Measurements from ENCODE around the gene LPIN3. TPM values are rescaled to one million over a fixed set of nuclear protein-coding genes. Genes with fewer than 3 reads are reported as not detected.
A peak's percentile ranks its signal among the peaks of the same experiment; 100 is the strongest.

LPIN3 gene
- total RNA-seq, 1 experiment from 2014 or later: 4.5 TPM

DNA sequence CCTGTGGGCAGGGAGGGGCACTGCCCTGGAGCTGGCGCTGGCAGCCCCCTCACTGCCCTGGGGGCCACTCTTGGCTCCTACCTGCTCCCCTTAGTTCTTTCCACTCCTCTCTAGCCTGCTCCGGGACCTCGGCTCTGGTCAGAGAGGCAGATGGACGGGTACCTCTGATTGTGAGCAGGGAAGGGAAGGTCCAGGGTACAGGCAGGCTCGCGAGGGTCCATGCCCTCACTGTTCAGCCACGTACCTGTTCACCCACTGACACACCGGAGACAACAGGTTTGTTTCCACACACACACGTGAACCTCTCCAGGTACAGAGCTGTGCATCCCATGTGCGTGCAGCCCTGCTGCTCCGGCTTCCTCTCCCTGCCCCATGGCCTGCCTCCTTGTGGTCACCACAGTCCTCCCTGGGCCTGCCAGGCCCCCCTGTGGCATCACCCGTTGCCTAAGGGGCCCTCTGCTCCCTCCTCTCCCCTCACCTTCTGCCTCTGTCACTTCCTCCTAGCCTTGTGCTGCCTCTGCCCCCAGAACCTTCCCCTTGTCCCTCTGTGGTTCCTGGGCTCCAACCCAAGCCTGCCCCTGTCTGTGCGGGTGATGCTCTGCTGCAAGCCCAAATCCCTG lies 23.7 kb downstream of the LPIN3 start:
- Histone ChIP-seq H3K36me3 (replicated peaks; ENCODE audit: control insufficient read depth, insufficient read depth, low read length) (no peaks in the 10 kb centered on the region), H3K4me3 (ENCODE audit: insufficient read depth, low read depth, low read length) (no peak overlapping the region), H3K27me3 (ENCODE audit: control insufficient read depth, insufficient read depth, low read length) (peaks cover 34% of the 10 kb centered on the region)
- DNase-seq: peak; percentile 64

DNA sequence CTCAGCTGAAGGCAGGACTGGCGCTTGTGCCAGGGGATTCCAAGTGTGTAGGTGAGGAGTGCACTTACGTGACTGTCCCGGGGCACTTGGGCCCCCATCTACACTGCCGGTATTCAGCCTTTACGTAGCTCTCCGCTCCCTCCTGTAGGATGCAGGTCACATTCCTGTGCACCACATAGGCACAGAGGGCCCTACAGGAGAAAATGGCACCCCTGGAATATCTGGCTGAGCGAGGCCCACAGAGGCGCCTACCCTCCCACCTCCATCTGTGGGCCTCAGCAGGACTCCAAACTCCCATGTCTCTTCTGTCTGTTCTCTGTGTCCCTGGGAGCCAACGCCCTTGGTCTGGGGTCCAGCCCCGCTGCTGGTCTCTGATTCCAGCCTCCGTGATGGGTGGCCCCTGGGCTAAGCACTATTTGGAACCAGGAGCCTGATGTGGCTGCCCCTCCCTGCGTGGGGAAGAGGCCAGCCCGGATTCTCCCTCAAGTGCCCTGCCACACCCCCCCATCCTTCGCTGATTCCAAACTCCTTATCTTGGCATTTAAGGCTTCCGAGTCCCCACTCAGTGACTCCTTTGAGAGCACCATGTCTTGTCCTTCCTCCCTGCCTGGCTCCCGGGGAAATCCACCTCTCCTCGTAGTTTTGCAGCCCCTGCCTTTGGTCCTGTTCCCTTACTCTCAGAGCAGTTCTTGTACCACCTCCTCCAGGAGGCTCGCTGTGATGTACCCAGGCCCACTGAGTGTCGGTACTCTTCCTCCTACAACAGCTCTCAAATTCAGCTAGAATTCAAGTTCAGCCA lies 24.5 kb downstream of the LPIN3 start:
- Histone ChIP-seq H3K4me3 (ENCODE audit: insufficient read depth, low read depth, low read length) (no peak overlapping the region), H3K27me3 (ENCODE audit: control insufficient read depth, insufficient read depth, low read length) (peaks cover 36% of the 10 kb centered on the region), H3K36me3 (replicated peaks; ENCODE audit: control insufficient read depth, insufficient read depth, low read length) (no peaks in the 10 kb centered on the region)
- peak; percentile 61 for DNase-seq

DNA sequence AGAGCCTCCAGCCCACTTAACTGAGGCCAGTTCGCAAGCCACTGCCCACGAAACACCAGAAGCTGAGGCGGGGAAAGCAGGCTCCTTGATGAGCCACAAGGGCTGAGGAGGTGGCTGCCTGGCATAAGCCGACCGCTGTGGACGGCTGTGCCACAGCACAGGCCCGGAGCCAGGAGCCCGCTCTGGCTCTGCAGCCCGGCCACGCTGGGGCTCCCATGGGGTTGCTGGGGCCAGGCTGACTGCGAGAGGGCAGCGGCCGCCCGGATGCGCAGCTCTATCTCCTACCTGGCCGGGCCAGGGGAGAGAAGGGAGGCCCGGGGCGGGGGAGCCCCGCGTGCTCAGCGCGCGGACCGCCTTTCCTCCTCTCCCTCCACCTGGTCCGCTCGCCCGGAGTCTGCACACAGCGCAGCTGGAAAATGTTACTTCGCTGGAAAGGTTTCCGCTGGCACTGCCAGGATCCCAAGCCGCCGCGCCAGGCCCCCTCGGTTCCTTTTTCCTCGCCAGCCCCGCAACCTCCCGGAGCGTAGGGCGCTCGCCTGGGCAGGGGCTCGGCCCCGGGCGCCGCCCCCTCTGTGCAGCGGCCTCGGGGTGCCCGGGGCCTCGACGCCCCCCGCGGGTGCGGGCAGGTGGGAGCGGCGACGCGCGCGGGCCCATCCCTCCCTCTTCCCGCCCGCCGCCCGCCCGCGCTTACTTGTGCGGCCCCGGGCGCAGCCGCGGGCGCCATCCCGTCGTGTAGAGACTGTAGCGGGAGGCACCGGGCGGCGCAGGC lies 25.3 kb downstream of the LPIN3 start:
- H3K36me3 ChIP-seq (replicated peaks; ENCODE audit: control insufficient read depth, insufficient read depth, low read length): no peaks in the 10 kb centered on the region
- peak overlapping the region; percentile 50 for H3K4me3 ChIP-seq (ENCODE audit: insufficient read depth, low read depth, low read length)
- DNase-seq: peak; percentile 89
- peaks cover 36% of the 10 kb centered on the region for H3K27me3 ChIP-seq (ENCODE audit: control insufficient read depth, insufficient read depth, low read length)

DNA sequence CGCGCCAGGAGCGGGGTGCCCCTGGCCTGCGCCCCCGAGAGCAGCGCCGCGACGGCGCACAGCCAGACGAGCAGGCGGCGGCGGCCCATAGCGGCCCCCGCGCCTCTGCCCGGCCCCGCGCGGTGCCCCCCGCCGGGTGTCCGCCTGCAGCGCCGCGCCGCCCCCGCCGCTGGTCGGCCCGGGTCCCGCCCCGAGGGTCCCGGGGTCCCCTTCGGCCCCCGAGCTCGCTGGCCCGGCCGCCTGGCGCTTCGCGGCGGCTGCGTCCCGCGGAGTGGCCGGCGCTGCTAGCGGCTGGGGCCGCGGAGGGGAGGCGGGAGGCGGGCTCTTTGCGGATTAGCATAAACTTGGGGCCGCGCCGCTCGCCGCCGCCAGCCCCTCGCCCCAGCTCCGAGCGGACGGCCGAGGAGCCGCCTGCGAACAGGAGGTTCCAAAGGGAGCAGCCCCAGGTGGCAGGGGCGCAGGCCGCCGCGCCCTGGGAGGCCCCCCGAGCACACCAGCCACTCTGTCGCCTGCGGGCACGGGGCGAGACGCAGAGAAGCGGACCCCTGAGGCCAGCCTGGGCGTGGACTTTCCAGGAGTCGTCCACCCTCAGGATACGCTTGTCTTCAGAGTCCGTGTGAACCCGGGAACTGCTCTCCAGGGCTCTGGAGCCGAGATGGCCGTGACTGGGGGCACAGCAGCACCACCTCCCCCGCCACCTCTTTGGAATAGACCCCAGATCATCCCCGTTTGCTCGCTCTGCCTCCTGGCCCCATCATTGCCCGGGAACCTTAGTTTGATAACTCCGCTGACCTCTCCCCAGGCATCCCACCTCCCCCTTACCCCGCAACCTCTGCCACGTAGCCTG lies 26.1 kb downstream of the LPIN3 start, which contains the start of gene EMILIN3:
Gene EMILIN3 (minus strand): TSS at position 273 of the 847 bp plus-strand sequence. CDS start 184 bp downstream, at position 89.
- H3K36me3 ChIP-seq (replicated peaks; ENCODE audit: control insufficient read depth, insufficient read depth, low read length): no peaks in the 10 kb centered on the region
- peaks cover 36% of the 10 kb centered on the region for H3K27me3 ChIP-seq (ENCODE audit: control insufficient read depth, insufficient read depth, low read length)
- H3K4me3 ChIP-seq (ENCODE audit: insufficient read depth, low read depth, low read length): peak within 1 kb of the TSS; percentile 50
- peak; percentile 95 for DNase-seq

DNA sequence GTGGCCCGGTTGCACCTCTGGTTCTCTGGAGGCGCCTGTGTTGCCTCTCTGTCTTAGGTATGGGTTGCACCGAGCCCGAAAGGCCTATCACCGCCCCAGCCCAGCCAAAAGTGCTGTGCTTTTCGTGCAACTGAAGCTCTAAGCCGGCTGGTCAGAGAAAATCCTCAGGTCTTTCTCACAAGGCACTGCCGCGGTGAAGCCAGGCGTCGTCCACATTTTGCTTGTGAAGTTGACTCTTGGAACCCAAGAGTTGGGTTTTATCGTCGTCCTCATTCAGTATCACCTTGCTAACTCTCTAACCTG lies 26.7 kb downstream of the LPIN3 start:
- peaks cover 36% of the 10 kb centered on the region for H3K27me3 ChIP-seq (ENCODE audit: control insufficient read depth, insufficient read depth, low read length)
- peak; percentile 75 for DNase-seq
- no peaks in the 10 kb centered on the region for H3K36me3 ChIP-seq (replicated peaks; ENCODE audit: control insufficient read depth, insufficient read depth, low read length)
- H3K4me3 ChIP-seq (ENCODE audit: insufficient read depth, low read depth, low read length): peak overlapping the region; percentile 50; the same call in 1 of the 2 replicates

DNA sequence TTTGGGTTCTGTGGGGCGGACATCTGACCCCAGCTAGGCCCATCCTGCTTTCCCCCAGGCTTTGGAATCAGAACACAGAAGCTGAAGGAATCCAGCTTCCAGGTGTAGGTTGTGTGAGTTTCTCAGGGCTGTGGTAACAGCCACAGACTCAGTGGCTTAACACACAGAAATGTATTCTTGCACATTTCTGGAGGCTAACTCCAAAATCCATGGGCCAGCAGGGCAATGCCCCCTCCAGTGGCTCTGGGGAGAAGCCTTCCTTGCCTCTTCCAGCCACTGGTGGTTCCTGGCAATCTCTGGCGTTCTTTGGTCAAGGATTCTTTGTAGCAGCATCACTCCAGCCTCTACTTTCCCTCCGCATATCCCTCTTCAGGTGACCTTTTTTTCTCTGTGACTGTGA lies 27.3 kb downstream of the LPIN3 start:
- Histone ChIP-seq H3K4me3 (ENCODE audit: insufficient read depth, low read depth, low read length) (no peak overlapping the region), H3K27me3 (ENCODE audit: control insufficient read depth, insufficient read depth, low read length) (peaks cover 36% of the 10 kb centered on the region), H3K36me3 (replicated peaks; ENCODE audit: control insufficient read depth, insufficient read depth, low read length) (no peaks in the 10 kb centered on the region)
- DNase-seq: peak; percentile 53

DNA sequence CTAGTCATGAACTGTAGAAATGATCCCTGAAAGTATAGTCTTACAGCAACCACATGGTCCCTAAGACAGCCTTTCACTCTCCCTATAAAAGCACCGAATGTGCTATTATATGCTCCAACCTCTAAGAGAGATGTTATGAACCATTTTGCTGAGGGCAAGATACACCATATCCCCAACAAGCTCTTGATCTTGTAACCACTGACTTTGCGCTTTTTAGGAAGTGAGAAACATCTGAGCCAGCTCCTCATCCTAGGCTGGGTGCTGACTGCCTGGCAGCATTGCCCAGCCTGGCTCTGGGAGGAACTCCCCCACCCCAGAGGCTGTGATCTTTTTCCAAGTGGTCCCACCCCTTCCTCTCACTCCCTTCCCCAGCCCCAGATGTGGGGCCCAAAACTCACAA lies 29.1 kb downstream of the LPIN3 start:
- H3K4me3 ChIP-seq (ENCODE audit: insufficient read depth, low read depth, low read length): no peak overlapping the region
- no peak for DNase-seq
- peaks cover 33% of the 10 kb centered on the region for H3K27me3 ChIP-seq (ENCODE audit: control insufficient read depth, insufficient read depth, low read length)
- no peaks in the 10 kb centered on the region for H3K36me3 ChIP-seq (replicated peaks; ENCODE audit: control insufficient read depth, insufficient read depth, low read length)

DNA sequence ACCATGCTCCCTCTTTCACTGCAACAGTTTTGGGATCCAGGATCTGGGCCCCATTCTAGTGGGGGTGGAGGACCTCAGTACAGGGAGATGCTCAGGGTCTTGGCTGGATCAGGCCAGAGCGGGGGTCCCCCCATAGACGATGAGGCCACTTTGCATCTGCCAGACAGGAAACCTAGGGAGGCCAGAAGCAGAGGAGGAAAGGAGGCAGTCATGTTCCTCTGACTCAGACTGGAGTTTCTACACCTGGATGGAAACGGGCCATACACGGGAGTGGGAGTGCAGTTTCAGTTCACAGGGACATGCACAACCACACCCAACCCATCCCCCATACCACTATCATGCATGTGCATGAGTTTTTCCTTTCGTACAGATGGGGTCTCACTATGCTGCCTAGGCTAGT lies 29.6 kb downstream of the LPIN3 start:
- DNase-seq: no peak
- H3K27me3 ChIP-seq (ENCODE audit: control insufficient read depth, insufficient read depth, low read length): peaks cover 28% of the 10 kb centered on the region
- no peaks in the 10 kb centered on the region for H3K36me3 ChIP-seq (replicated peaks; ENCODE audit: control insufficient read depth, insufficient read depth, low read length)
- no peak overlapping the region for H3K4me3 ChIP-seq (ENCODE audit: insufficient read depth, low read depth, low read length)

DNA sequence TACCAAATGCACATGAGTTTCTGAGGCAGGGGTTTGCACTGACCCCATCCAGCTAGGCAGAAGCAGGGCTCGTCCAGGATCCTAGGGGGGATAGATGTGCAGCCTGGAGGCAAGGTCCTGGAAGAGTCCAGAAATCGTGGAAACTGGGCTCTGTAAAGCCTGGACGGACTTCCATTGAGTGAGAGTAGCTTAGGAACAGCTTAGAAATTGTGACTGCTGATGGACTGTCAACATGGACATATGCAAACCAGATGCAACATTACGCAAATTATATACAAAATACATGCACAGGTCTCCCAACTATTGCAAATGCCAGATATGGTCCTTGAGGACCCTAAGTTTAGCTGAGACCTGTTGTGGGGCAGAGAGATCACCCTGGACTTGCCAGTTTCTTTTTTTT lies 30.8 kb downstream of the LPIN3 start:
- no peak for DNase-seq
- no peaks in the 10 kb centered on the region for H3K36me3 ChIP-seq (replicated peaks; ENCODE audit: control insufficient read depth, insufficient read depth, low read length)
- no peak overlapping the region for H3K4me3 ChIP-seq (ENCODE audit: insufficient read depth, low read depth, low read length)
- peaks cover 17% of the 10 kb centered on the region for H3K27me3 ChIP-seq (ENCODE audit: control insufficient read depth, insufficient read depth, low read length)

DNA sequence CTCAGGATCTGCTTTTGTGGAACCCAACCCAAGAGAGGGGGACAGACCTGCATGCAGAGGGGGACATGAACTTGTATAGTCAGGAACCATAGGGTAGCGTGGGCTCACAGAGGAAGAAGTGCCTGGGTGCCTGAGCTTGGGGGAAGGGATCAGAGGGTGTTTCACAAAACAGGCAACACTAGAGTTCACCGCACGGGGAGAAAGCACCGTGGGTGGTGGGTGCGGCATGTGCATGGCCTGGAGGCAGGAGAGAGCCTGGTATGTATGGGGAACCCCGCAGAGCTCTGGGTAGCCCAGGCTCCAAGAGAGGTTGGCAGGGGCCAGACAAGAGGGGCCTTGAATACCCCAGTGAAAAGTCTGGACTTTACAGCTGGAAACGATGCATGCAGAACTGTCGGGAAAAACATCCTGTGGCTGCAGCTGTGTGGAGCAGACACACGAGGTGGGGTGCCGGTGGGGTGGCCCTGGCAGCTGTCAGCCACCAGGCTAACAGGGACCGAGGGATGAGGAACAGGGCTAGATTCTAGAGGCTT lies 32.7 kb downstream of the LPIN3 start:
- Histone ChIP-seq H3K36me3 (replicated peaks; ENCODE audit: control insufficient read depth, insufficient read depth, low read length) (no peaks in the 10 kb centered on the region), H3K4me3 (ENCODE audit: insufficient read depth, low read depth, low read length) (no peak overlapping the region), H3K27me3 (ENCODE audit: control insufficient read depth, insufficient read depth, low read length) (peaks cover 2% of the 10 kb centered on the region)
- DNase-seq: no peak

DNA sequence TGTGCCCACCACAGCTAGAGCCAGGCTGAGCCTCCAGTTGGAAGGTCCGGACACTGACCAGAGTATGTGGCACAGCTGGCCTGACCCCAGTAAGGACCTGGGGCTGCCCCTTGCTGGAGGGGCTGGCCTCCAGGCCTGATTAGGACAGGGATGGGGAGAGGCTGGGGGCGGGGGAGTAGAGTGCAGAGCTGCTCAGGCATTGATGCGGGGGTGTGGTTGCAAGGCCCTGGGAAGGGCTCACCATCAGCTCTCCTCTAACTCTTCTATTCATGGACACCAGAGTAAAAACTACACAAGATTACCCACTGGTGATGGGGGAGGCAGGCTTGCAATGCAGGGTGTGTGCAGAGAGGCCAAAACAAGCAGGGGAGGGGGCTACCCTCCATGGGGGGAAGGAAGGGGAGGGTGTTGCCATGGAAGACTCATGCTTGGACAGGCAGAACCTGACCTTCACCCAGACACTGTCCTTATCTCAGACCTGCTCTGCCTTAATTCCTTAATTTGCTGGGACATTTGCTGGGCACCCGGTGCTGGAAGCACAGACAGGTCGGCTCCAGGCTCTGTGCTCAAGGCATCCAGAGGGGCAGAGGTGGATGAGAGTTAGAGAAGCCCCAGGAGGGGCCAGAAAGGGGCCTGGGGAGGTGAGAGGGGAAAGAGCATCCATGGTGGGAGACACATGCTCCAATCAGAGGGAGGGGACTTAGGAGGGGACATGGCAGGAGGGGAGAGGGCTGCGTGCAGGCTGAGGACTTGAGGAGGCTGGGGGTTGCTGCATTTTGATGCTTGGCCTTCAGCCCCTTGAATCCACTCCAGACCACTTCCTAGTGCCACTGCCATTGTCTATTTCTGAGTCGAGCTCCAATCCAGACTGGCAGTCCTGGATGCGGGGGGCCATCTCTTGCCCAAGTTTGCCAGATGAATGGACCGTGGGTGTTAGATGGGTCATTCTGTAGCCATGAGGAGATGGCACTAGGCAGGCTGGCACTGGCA lies 33.6 kb downstream of the LPIN3 start:
- Histone ChIP-seq H3K36me3 (replicated peaks; ENCODE audit: control insufficient read depth, insufficient read depth, low read length) (no peaks in the 10 kb centered on the region), H3K4me3 (ENCODE audit: insufficient read depth, low read depth, low read length) (no peak overlapping the region), H3K27me3 (ENCODE audit: control insufficient read depth, insufficient read depth, low read length) (peaks cover 2% of the 10 kb centered on the region)
- no peak for DNase-seq

DNA sequence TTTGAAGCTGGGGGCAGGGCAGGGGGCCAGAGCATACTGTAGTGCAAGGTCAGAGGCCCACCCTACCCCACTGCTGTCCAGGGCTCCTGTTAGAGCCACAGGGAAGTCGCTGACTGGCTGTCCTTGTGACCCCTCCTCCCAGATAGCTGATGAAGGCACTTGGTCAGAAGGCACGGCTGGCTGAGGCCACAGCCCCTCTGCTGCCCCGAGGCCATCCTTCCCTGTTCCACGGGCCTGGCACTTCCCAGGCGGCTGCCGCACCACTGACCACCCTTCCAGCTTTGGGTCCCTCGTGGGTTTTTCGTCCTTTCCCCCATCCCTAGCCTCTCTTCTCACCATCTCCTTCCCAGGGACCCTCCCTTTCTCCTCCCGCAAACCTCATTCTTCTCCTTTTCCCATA lies 35.2 kb downstream of the LPIN3 start:
- Histone ChIP-seq H3K36me3 (replicated peaks; ENCODE audit: control insufficient read depth, insufficient read depth, low read length) (no peaks in the 10 kb centered on the region), H3K4me3 (ENCODE audit: insufficient read depth, low read depth, low read length) (no peak overlapping the region), H3K27me3 (ENCODE audit: control insufficient read depth, insufficient read depth, low read length) (no peaks in the 10 kb centered on the region; the same call in 1 of the 2 replicates)
- DNase-seq: no peak

DNA sequence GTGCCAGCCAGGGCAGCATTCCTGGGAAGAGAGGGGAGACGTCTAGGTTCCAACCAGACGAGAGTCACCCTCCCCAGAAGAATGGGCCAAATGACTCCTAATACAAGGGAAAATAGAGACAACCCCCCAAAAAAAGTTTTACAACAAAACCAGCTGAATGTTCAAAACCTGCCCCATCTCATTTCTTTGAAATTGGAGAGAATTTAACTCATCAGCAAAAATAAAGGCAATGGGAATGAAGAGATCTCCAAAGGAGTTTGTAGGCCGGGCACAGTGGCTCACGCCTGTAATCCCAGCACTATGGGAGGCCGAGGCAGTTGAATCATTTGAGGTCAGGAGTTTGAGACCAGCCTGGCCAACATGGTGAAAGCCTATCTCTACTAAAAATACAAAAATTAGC lies 35.7 kb downstream of the LPIN3 start:
- H3K36me3 ChIP-seq (replicated peaks; ENCODE audit: control insufficient read depth, insufficient read depth, low read length): no peaks in the 10 kb centered on the region
- DNase-seq: no peak
- H3K4me3 ChIP-seq (ENCODE audit: insufficient read depth, low read depth, low read length): no peak overlapping the region
- H3K27me3 ChIP-seq (ENCODE audit: control insufficient read depth, insufficient read depth, low read length): no peaks in the 10 kb centered on the region; the same call in 1 of the 2 replicates

All from H7 (cell line).